ENCODE data around the gene AFF2. TPM values are rescaled to one million over a fixed set of nuclear protein-coding genes. Genes with fewer than 3 reads are reported as not detected.

The AFF2 gene
- polyA plus RNA-seq, 1 of the 3 experiments (the other 2 are of a cell fraction): not detected

DNA sequence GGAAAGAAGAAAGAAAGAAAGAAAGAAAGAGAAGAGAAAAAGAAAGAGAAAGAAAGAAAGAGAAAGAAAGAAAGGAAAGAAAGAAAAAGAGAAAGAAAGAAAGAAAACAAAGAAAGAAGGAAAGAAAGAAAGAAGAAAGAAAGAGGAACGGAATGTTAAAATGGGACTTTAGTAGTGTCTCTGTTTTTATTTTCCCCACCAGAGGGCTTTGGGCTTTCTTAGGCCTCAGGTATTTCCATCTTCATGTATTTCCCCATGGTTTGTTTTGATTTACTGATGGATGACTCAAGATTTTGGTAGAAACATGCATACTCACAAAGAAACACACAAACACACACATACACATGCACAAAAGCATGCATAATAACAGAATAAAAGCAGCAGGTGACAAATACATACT, 181.2 kb downstream of the AFF2 start:
- ChIA-PET CTCF (no interaction called here), POLR2A (no interaction called here)
- no peaks in the 10 kb centered on the region for H3K4me1 ChIP-seq (ENCODE audit: control insufficient read depth in 1 of 2, insufficient read depth in 2 of 2, low read depth in 1 of 2, low read length in 1 of 2)
- no peak overlapping the region for H3K27ac ChIP-seq (ENCODE audit: low read depth in 2 of 2, low read length in 1 of 2)
- no peak overlapping the region for H2AFZ ChIP-seq (ENCODE audit: low read depth)
- no peak for TF ChIP-seq EZH2phosphoT487 (IDR thresholded peaks at IDR 0.05; ENCODE audit: borderline replicate concordance, low read depth)
- no peak for TF ChIP-seq RCOR1 (IDR thresholded peaks at IDR 0.05; ENCODE audit: low read length)
- no peak for TF ChIP-seq RAD21 (IDR thresholded peaks at IDR 0.05; ENCODE audit: low read length)
- TF ChIP-seq MEF2A (IDR thresholded peaks at IDR 0.05; ENCODE audit: borderline replicate concordance, low read depth): no peak
- TF ChIP-seq JUND (IDR thresholded peaks at IDR 0.05): no peak
- no peak for TF ChIP-seq NRF1 (IDR thresholded peaks at IDR 0.05; ENCODE audit: low read depth, low read length)
- TF ChIP-seq RFX5 (IDR thresholded peaks at IDR 0.05; ENCODE audit: low read length): no peak
- TF ChIP-seq SMC3 (IDR thresholded peaks at IDR 0.05; ENCODE audit: low read depth, low read length): no peak
- TF ChIP-seq FOXM1 (IDR thresholded peaks at IDR 0.05; ENCODE audit: low read depth): no peak
- TF ChIP-seq TCF12 (IDR thresholded peaks at IDR 0.05): no peak
- no peak for TF ChIP-seq MXI1 (IDR thresholded peaks at IDR 0.05; ENCODE audit: low read depth, low read length)
- TF ChIP-seq IRF3 (IDR thresholded peaks at IDR 0.05; ENCODE audit: low read depth, low read length): no peak
- no peak for TF ChIP-seq USF1 (IDR thresholded peaks at IDR 0.05; ENCODE audit: borderline replicate concordance, low read depth)
- TF ChIP-seq, protein P1, sequence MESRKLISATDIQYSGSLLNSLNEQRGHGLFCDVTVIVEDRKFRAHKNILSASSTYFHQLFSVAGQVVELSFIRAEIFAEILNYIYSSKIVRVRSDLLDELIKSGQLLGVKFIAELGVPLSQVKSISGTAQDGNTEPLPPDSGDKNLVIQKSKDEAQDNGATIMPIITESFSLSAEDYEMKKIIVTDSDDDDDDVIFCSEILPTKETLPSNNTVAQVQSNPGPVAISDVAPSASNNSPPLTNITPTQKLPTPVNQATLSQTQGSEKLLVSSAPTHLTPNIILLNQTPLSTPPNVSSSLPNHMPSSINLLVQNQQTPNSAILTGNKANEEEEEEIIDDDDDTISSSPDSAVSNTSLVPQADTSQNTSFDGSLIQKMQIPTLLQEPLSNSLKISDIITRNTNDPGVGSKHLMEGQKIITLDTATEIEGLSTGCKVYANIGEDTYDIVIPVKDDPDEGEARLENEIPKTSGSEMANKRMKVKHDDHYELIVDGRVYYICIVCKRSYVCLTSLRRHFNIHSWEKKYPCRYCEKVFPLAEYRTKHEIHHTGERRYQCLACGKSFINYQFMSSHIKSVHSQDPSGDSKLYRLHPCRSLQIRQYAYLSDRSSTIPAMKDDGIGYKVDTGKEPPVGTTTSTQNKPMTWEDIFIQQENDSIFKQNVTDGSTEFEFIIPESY (IDR thresholded peaks at IDR 0.05; ENCODE audit: borderline replicate concordance, low read depth): no peak
- TF ChIP-seq GATA2 (CRISPR knock-in tag; IDR thresholded peaks at IDR 0.05): no peak
- TF ChIP-seq CHD2 (IDR thresholded peaks at IDR 0.05; ENCODE audit: low read length, partially characterized antibody): no peak
- TF ChIP-seq USF2 (IDR thresholded peaks at IDR 0.05; ENCODE audit: borderline replicate concordance, low read depth, low read length): no peak
- TF ChIP-seq SIN3A (IDR thresholded peaks at IDR 0.05; ENCODE audit: borderline replicate concordance, low read depth, low read length): no peak
- TF ChIP-seq, protein P2, sequence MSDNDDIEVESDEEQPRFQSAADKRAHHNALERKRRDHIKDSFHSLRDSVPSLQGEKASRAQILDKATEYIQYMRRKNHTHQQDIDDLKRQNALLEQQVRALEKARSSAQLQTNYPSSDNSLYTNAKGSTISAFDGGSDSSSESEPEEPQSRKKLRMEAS (IDR thresholded peaks at IDR 0.05; ENCODE audit: low read depth): no peak
- no peak for TF ChIP-seq GABPA (IDR thresholded peaks at IDR 0.05; ENCODE audit: low read depth)
- no peaks in the 10 kb centered on the region for H3K9me3 ChIP-seq
- H4K20me1 ChIP-seq (ENCODE audit: insufficient read depth): no peaks in the 10 kb centered on the region
- H3K9ac ChIP-seq: no peak overlapping the region
- no peak overlapping the region for H3K4me3 ChIP-seq (ENCODE audit: low read depth in 2 of 2, low read length in 1 of 2)
- no peaks in the 10 kb centered on the region for H3K79me2 ChIP-seq (ENCODE audit: insufficient read depth)
- H3K27me3 ChIP-seq (ENCODE audit: insufficient read depth): no peaks in the 10 kb centered on the region
- no peaks in the 10 kb centered on the region for H3F3A ChIP-seq (replicated peaks; ENCODE audit: insufficient read depth)
- H3K36me3 ChIP-seq (replicated peaks in 1 of 2; ENCODE audit: control insufficient read depth in 1 of 2, insufficient read depth in 2 of 2, low read length in 1 of 2): no peaks in the 10 kb centered on the region
- no peak for DNase-seq
- WGBS (ENCODE audit: low lambda C conversion rate): 0% methylated on average over 1 of the region's 1 CpG
- H3K4me2 ChIP-seq: no peak overlapping the region
- no peaks in the 10 kb centered on the region for H3K9me2 ChIP-seq

All from SK-N-SH (cell line).